Amniotic stem cell (primary cell): Measurements from ENCODE around the gene GMNC.
"Not testable (repeated sequence)": the region's sequence is repeated elsewhere in the genome, so short reads cannot be mapped to it uniquely, and the experiment has no call there.

Experiments used
- DNase-seq: peaks from one replicate; lab custom pipeline; 2025; lab: John Stamatoyannopoulos, UW

The GMNC gene

GRCh38 chr3:190862209-190863118 is at the start of gene GMNC:
TSS of gene GMNC (minus strand) at chr3:190862694. CDS start at chr3:190862615, 79 bp downstream.
- peak; percentile 13 for DNase-seq

- DNase-seq: no peak
Measured at GRCh38 chr3:190911382-190911781, 48.9 kb upstream of the GMNC start.

- DNase-seq: no peak
Measured at GRCh38 chr3:190909908-190910307, 47.4 kb upstream of the GMNC start.

GRCh38 chr3:190903156-190903555 is 40.7 kb upstream of the GMNC start:
- DNase-seq: no peak

GRCh38 chr3:190902292-190902691 is 39.8 kb upstream of the GMNC start:
- DNase-seq: no peak

GRCh38 chr3:190892395-190892902 is 30.0 kb upstream of the GMNC start:
- DNase-seq: no peak

- no peak for DNase-seq
Measured at GRCh38 chr3:190886945-190887344, 24.5 kb upstream of the GMNC start.

GRCh38 chr3:190883973-190884832 is 21.7 kb upstream of the GMNC start:
- DNase-seq: peak; percentile 37

GRCh38 chr3:190883141-190883540 is 20.6 kb upstream of the GMNC start:
- no peak for DNase-seq

- DNase-seq: no peak
Measured at GRCh38 chr3:190877925-190878324, 15.4 kb upstream of the GMNC start.

- DNase-seq: not testable (repeated sequence)
Measured at GRCh38 chr3:190876433-190876832, 13.9 kb upstream of the GMNC start.

- not testable (repeated sequence) for DNase-seq
Measured at GRCh38 chr3:190875061-190875460, 12.6 kb upstream of the GMNC start.

GRCh38 chr3:190870127-190870526 is 7.6 kb upstream of the GMNC start:
- no peak for DNase-seq

- no peak for DNase-seq
Measured at GRCh38 chr3:190867071-190867470, 4.6 kb upstream of the GMNC start.

- no peak for DNase-seq
Measured at GRCh38 chr3:190865828-190866227, 3.3 kb upstream of the GMNC start.

GRCh38 chr3:190865419-190865818 is 2.9 kb upstream of the GMNC start:
- DNase-seq: no peak

GRCh38 chr3:190864002-190864401 is 1.5 kb upstream of the GMNC start:
- no peak for DNase-seq

GRCh38 chr3:190863119-190863465 is 598 bp upstream of the GMNC start:
- DNase-seq: no peak

GRCh38 chr3:190860521-190860920 is 2.0 kb downstream of the GMNC start:
- DNase-seq: no peak

- DNase-seq: no peak
Measured at GRCh38 chr3:190855151-190855550, 7.3 kb downstream of the GMNC start.

- no peak for DNase-seq
Measured at GRCh38 chr3:190854062-190854461, 8.4 kb downstream of the GMNC start.

- no peak for DNase-seq
Measured at GRCh38 chr3:190853464-190853863, 9.0 kb downstream of the GMNC start.

GRCh38 chr3:190849607-190850006 is 12.9 kb downstream of the GMNC start:
- DNase-seq: no peak
